Measurements from ENCODE around the gene MTSS2.

Gene MTSS2

GRCh38 chr16:70697594-70698170 is 11.8 kb upstream of the MTSS2 start:
- no peak for DNase-seq

DNA sequence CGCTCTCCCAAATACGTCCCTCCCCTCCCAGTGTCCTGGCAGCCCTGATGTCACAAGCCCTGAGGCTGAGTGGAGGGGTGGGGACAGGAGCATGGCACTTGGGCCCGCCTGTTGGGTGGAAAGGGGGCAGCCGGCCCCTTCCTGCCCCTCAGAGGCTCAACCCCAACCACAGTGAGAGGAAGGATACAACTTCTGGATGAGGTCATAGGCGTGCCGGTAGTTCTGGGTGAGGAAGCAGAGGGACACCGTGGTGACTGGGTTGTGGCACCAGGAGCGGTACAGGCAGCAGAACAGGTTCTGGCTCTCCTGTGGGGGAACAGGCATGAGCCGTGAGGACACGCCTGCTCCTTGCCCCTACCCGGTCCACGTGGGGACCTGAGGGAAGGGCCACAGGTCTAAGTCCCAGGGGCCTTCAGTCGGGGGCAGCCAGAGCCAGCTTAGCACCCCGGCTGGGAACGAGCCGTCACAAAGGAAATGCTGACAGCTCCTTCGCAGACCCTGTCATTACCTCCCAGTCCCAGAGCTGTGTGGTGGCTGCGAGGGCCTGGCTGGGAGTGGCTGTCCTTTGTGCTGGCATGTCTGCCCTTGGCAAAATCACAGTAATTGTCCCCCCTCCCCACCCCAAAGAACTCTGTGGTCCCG is 11.2 kb upstream of the MTSS2 start:
- DNase-seq: no peak

DNA sequence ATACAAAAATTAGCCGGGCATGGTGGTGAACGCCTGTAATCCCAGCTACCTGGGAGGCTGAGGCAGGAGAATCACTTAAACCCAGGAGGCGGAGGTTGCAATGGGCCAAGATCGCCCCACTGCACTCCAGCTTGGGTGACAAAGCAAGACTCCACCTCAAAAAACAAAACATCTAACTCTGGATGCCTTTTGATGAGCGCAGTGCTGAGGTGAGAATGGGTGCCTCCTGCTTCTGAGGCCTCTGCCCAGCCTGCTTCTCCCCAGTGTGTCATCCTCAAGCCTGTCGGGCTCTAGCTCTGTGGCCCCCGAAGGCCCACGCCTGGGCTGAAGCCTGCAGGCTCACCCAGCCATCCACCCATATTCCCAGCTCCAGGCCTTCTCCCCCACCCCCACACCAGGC is 10.5 kb upstream of the MTSS2 start:
- no peak for DNase-seq

GRCh38 chr16:70695331-70696070 is 9.6 kb upstream of the MTSS2 start:
- no peak for DNase-seq

DNA sequence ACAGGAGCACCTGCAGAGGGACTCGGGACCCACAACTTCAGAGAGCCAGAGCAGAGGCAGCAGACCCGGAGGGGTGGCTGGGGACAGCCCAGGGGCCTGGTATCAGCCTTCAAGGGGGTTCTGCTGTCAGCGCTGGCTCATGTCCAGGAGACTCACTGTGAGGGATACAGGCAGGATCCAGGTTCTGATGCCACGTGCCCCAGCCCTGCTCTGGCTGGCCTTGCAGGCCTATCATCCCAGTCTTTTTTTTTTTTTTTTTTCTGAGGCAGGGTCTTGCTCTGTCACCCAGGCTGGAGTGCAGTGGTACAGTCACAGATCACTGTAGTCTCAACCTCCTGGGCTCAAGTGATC is 9.0 kb upstream of the MTSS2 start:
- DNase-seq: no peak

DNA sequence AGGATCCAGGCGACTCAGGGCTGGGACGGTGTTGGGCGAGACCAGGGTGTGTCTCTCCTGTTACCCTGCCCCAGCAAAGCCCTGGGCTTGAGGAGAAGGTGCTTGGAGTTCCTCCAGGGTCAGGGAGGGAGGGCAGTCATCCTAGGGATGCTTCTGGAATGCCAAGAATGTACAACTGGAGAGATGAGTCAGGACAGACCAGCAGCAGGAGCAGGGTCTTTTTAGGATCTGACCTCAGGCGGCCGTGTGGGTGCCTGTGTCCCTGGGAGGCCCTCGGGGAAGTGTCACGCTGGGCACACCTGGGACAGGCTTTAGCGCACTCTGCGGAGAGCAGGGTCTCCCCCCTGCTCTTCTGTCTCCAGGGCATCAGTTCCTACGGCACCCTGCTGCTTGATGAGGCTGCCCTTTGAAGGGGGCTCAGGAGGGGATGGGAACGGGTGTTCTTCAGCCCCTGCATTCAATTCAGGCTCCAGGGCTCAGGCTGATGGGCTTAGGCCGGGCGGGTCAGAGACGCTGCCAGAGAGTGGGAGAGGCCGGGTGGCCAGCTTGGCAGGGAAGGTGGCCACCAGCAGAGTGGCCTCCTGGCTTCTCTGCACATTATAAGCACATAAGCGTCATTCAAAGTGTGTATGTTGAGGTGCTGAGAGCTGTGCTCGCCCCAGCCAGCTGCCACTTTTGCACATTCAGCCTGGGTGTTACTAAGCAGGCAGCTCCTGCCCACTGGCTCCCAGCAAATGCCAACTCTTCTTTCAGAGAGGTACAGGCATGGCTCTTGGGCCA is 8.4 kb upstream of the MTSS2 start:
- no peak for DNase-seq

- DNase-seq: no peak
Observed at GRCh38 chr16:70692873-70693671, 7.2 kb upstream of the MTSS2 start.

DNA sequence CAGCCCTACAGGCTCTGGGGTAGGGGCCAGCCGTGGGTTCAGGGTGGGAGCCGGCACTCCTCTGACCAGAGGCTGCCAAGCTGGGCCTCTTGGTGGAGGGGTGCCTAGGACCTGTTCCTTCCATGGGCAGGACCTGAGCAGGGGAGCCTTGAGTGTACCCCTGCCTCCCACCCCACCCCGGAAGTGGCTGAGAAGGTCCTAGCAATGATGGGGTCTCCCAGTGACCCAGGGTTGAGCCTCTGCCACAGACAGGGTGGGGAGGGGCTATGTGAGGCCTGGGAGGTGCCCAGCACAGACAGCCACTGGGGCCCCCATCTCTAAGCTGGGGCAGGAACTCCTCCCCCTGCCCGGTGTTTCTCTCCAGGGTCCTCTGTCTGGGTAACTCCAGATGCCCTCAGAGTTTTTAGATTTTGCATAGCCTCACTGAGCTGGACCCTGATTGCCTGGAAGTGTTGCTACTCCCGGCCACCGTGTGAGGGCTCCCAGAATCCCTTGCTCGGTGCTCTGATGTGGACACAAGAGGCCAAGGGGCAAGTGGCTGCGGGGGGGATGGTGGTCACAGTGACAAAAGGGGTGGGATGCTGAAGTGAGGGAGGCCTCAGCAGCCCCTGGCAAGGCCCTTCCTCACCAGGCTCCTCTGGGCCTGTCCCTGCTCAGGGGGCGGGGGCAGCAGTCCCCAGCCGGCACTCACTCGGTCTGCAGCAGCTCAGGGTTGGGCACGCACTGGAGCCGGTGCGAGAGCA is 6.4 kb upstream of the MTSS2 start:
- DNase-seq: no peak

DNA sequence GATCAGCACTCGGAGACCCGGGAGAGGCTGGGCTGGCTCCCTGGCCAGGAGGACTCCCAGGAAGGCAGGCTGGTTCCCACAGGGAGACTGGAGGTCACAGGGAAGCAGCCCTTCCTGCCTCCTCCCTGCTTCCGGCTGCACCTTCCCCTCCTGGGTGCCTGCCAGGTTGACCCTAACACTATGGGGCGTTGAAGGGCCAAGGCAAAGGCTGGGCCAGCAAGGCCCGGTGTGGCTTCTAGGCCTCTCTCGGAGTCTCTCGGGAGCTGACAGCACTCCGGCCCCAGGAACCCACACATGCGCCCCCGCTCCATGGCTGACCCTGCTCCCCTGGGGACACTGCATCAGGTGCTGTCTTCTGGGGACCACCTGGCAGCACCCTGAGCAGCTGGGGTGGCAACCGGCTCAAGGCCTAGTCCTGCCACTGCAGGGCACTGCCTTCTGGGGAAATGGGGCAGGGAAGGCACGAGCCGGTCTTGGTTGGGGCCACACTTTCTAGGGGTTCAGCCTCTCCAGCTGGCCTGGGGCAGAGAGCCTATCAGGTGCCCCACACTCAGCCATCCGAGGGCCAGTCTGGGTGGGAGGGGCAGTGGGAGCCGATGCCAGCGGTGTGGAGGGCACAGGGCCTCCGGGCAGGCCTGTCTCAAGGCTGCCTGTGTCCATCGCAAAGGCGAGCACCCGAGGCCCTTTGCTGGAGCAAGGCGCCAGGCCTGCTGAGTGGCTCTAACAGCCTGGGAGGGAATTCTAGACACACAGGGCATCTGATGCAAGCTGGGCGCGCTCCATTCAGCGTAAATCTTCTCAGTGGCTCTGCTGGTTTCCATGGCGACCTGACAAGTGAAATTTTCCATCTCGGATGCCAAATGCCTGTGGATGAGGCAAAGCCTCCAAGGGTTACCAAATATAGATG is 5.6 kb upstream of the MTSS2 start:
- DNase-seq: no peak

DNA sequence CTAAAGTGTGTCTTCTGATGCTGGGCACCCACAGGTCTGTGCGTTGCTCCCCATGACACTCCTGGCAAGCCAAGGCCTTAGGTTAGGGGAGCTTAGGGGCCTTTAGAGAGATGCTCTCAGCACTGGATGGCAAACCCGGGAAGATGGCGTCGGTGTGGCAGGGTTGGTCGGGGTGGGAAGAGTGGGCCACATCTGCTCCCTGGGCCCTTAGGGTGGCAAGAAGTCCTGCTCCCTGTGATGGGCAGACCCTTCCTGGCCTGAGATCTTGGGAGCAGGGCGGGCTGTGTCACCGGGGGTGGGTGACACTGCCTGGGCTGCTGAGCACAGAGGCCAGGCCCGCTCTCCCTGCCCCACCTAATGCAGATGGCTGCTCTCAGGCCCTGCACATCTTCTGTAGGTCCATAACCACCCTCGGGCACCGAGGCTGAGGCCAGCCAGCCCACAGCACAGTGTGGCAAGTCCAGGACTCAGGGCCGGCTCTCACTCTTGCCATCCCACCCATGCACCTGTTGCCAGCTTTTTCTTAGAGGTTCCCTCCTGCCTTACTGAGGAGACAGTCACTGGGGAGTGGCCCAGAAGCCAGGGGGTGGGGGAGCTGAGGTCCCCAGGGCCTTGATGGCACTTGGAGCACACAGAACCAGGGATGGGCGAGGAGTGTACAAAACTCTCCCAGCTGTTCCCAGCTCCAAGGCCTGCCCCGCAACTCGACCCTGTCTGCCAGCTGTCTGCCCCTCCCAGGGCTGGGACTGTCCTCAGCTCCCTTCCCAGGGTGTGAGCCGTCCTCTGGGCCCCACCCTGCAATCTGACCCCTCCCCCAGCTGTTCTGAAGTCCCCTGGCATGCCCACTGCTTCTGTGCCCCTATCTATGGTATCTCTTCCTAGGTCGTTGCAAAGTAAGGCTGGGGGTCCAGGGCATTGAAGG is 4.4 kb upstream of the MTSS2 start:
- DNase-seq: no peak

- DNase-seq: no peak
Observed at GRCh38 chr16:70689035-70689969, 3.4 kb upstream of the MTSS2 start.

DNA sequence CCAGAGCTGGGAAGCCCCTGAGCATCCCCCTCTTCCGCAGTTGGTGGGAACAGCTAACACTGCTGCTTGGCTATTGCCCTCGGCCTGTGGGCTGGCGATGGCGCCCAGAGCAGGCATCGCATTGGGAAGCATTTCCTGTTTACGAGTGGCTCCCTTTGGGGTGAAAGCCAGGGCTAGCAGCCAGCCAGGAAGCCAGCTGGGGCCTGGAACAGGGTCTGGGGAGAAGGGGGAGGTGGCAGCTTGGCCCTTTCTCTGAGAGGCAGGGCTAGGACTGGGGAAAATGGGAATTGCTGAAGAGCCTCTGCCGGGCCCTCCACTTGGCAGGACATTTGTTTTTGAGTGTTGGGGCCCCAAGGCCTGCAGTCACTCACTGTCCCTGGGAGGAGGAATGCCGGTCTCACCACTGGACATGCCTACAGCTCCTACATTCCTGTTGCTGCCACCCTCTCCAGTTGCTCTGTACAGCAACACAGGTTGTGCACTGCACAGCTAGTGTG is 2.4 kb upstream of the MTSS2 start:
- no peak for DNase-seq

DNA sequence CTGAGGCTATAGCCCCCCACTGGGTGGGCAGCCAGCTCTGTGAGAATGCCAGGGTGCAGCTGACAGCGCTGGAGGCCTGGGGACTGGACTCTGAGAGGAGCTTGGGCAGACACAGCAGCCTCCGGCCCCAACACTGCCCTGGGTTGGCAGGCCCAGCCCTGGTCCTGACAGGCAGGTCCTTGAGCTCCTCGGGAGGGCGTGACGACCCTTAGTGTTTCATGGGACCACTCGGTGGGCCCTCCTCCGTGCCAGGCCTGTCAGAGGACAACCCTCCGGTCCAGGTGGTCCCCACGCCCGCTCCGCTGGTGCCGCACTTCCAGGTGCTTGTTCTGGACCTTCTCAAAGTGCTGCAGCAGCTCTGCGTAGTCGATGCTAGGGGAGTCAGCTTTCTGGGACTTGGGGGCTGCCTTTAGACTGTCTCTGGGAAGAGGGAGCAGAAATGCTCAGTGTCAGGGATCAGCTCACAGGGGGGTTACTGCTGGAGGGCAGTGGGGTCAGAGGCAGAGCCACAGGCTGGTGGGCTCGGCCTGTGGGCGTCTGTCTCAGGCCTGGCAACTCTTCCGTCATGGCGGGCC is 1.9 kb upstream of the MTSS2 start:
- DNase-seq: no peak

- DNase-seq: no peak
Observed at GRCh38 chr16:70687102-70687511, 1.3 kb upstream of the MTSS2 start.

DNA sequence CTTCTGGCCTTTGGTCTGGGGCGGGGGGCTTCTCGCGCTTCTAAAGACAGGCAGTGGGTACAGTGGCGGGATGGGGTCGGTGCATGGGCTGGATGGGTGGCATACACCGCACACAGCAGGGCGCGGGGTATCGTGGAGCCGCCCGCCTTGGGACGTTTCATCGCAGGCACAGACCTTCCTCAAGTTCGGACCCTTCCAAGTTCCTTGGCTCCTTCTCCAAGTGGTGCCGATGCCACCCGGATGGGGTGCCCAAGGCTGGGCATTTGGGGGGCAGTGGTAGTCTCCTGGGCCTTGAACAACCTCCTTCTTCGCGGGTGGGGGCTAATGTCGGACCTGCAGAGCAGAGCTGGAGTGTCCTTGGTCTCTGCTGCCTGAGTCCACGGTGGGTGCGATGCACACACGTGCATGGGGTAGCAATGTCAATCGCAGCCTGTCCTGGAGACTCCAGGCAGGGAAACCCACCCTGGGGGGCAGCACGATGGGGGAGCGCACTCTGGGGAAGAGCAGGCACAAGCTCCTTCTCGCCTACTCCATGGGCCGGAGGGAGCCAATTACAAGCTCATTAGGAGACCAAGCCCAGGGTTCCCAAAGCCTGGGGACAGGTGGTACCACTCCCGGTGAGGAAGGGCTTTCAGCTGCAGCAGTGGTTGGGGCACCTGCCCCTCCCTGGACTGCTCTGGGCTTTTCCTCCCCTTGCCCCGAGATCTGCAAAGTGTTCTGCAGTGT is 686 bp upstream of the MTSS2 start:
- no peak for DNase-seq

DNA sequence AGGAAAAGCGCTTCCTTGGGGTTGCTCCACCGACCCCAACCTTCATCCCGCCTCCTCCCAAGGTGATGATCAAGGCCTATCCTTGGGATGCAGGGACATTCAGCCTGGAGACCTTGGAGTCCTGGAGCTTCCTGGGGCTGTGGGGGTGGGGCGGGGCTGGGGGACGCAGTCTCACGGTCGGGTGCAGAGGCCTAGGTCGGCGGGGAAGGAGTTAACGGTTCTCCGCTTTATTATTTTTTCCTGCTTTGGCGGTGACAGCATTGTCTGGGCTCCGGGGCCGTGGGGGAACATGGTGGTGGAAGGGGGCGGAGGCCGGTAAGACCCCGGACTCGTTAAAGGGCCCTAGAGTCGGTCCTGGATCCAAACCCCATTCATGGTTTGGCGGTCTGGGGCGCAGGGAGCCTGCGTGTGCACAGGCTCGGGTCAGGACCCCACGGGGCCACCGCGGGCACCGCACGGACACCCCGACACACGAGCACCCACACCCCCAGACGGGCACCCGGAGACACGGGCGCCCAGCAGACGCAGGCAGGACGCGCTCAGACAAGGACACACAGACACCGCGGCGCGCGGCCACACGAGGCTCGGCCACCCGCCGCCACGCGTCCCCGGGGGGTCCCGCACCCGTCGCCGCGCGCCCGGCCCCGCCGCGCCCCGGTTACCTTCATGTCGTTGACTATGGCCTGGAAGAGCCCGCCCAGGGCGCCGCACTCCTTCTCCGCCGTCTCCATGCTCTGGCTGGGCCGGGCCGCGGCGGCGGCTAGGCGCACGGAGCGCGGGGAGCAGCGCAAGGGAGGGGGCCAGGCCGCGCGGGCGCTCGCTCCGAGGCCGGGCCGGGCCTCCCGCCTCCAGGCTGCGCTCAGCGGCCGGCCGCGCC is 554 bp downstream of the MTSS2 start:
- DNase-seq: no peak

All from activated CD4-positive, alpha-beta T cell treated with anti-CD3 and anti-CD28 coated beads, Interleukin-2, amount 50 U/mL, for 48 hours (primary cell).